Measurements from ENCODE around the gene TXK. TPM values are rescaled to one million over a fixed set of nuclear protein-coding genes. Genes with fewer than 3 reads are reported as not detected.

The TXK gene
- 1 to 10 TPM; 1.8 to 3.1 (median 2.4) TPM for total RNA-seq
- long read RNA-seq, donor 1, partial matches to known transcripts: 0 of 1 reads
- long read RNA-seq, donor 1, other reads (novel, unspliced or antisense): 1 of 1 reads
- long read RNA-seq, donor 2, partial matches to known transcripts: 0 of 1 reads
- long read RNA-seq, donor 2, other reads (novel, unspliced or antisense): 1 of 1 reads

- no peaks in the 10 kb centered on the region for H3K9me3 ChIP-seq
- no peak for DNase-seq
- no peaks in the 10 kb centered on the region for H3K36me3 ChIP-seq (ENCODE audit: low read depth)
- no peak within 1 kb of the TSS for H3K4me3 ChIP-seq
- TF ChIP-seq CTCF (IDR thresholded peaks at IDR 0.05): no peak
- intact Hi-C loops (cut with DNase I, micrococcal nuclease): no loop called here
- peaks cover 5% of the 10 kb centered on the region for H3K4me1 ChIP-seq (ENCODE audit: low read depth)
- no peak for ATAC-seq
Observed at GRCh38 chr4:48134081-48134480, at the start of gene TXK. TXK (minus strand) TSS chr4:48134250; CDS start chr4:48134170, 80 bp downstream.

GRCh38 chr4:48180234-48180633, 46.2 kb upstream of the TXK start:
- no peak for TF ChIP-seq CTCF (IDR thresholded peaks at IDR 0.05)
- Histone ChIP-seq H3K36me3 (ENCODE audit: low read depth) (no peaks in the 10 kb centered on the region), H3K4me3 (no peak overlapping the region), H3K9me3 (no peaks in the 10 kb centered on the region), H3K4me1 (ENCODE audit: low read depth) (no peaks in the 10 kb centered on the region)
- DNase-seq (no peak), ATAC-seq (no peak)
- intact Hi-C loops (cut with DNase I, micrococcal nuclease): no loop called here

GRCh38 chr4:48178931-48179330, 44.9 kb upstream of the TXK start:
- no peaks in the 10 kb centered on the region for H3K9me3 ChIP-seq
- H3K4me3 ChIP-seq: no peak overlapping the region
- ATAC-seq (no peak), DNase-seq (no peak)
- intact Hi-C loops (cut with DNase I, micrococcal nuclease): no loop called here
- no peaks in the 10 kb centered on the region for H3K36me3 ChIP-seq (ENCODE audit: low read depth)
- H3K4me1 ChIP-seq (ENCODE audit: low read depth): no peaks in the 10 kb centered on the region
- TF ChIP-seq CTCF (IDR thresholded peaks at IDR 0.05): no peak

GRCh38 chr4:48175806-48176205, 41.8 kb upstream of the TXK start:
- H3K4me3 ChIP-seq: no peak overlapping the region
- H3K36me3 ChIP-seq (ENCODE audit: low read depth): no peaks in the 10 kb centered on the region
- TF ChIP-seq CTCF (IDR thresholded peaks at IDR 0.05): no peak
- no peaks in the 10 kb centered on the region for H3K4me1 ChIP-seq (ENCODE audit: low read depth)
- ATAC-seq (no peak), DNase-seq (no peak)
- intact Hi-C loops (cut with DNase I, micrococcal nuclease): no loop called here
- H3K9me3 ChIP-seq: no peaks in the 10 kb centered on the region

- H3K4me1 ChIP-seq (ENCODE audit: low read depth): no peaks in the 10 kb centered on the region
- TF ChIP-seq CTCF (IDR thresholded peaks at IDR 0.05): no peak
- no peak overlapping the region for H3K4me3 ChIP-seq
- intact Hi-C loops (cut with DNase I, micrococcal nuclease): no loop called here
- H3K36me3 ChIP-seq (ENCODE audit: low read depth): no peaks in the 10 kb centered on the region
- DNase-seq: no peak
- no peak for ATAC-seq
- H3K9me3 ChIP-seq: no peaks in the 10 kb centered on the region
Observed at GRCh38 chr4:48175328-48175727, 41.3 kb upstream of the TXK start.
